OCI-LY7 (cell line): ENCODE measurements around the gene HOXA10.

Experiments used
- EZH2phosphoT487 ChIP-seq: fragments of 200-600 bp; sonication (generic); IDR thresholded peaks from 2 replicates; pipeline ENCODE4 v1.6.1; 2018; ENCODE audit warnings: low read depth, borderline replicate concordance, mild to moderate bottlenecking, mixed run types, antibody characterized with exemption, low read length, moderate library complexity, mixed read lengths
- TF ChIP-seq, protein P1 (sequence below): fragments of 200-600 bp; sonication (generic); conservative IDR thresholded peaks from 2 replicates; pipeline ENCODE4 v1.5.1; 2014; ENCODE audit warnings: mild to moderate bottlenecking, antibody characterized with exemption, low read length, moderate library complexity, mixed read lengths

- TF ChIP-seq, protein P1, sequence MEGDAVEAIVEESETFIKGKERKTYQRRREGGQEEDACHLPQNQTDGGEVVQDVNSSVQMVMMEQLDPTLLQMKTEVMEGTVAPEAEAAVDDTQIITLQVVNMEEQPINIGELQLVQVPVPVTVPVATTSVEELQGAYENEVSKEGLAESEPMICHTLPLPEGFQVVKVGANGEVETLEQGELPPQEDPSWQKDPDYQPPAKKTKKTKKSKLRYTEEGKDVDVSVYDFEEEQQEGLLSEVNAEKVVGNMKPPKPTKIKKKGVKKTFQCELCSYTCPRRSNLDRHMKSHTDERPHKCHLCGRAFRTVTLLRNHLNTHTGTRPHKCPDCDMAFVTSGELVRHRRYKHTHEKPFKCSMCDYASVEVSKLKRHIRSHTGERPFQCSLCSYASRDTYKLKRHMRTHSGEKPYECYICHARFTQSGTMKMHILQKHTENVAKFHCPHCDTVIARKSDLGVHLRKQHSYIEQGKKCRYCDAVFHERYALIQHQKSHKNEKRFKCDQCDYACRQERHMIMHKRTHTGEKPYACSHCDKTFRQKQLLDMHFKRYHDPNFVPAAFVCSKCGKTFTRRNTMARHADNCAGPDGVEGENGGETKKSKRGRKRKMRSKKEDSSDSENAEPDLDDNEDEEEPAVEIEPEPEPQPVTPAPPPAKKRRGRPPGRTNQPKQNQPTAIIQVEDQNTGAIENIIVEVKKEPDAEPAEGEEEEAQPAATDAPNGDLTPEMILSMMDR, result no peak
- TF ChIP-seq EZH2phosphoT487, result no peak
Measured at GRCh38 chr7:27171325-27171636, 2.8 kb downstream of the HOXA10 start.
